HepG2 (cell line): Measurements from ENCODE around the gene VDAC2. TPM values are rescaled to one million over a fixed set of nuclear protein-coding genes. Genes with fewer than 3 reads are reported as not detected.

ENCODE experiments used
- ARNT ChIP-seq: fragments of 450-650 bp; IDR thresholded peaks from 2 replicates; pipeline ENCODE4 v1.6.1; 2017
- ATF3 ChIP-seq: sonication (generic); formaldehyde crosslinking; IDR thresholded peaks from 2 replicates; pipeline ENCODE4 v1.4.0; 2020; ENCODE audit warnings: missing genetic modification reagents
- CENPX ChIP-seq: sonication (generic); formaldehyde crosslinking; IDR thresholded peaks from 2 replicates; pipeline ENCODE4 v1.9.0; 2021; ENCODE audit warnings: mild to moderate bottlenecking, missing genetic modification reagents, moderate library complexity
- DBP ChIP-seq: sonication (generic); formaldehyde crosslinking; IDR thresholded peaks from 2 replicates; pipeline ENCODE4 v1.4.0; 2020; ENCODE audit warnings: missing genetic modification reagents; ENCODE audit errors: not compliant biosample characterization
- DPF2 ChIP-seq: sonication (generic); formaldehyde crosslinking; IDR thresholded peaks from 2 replicates; pipeline ENCODE4 v1.4.0; 2020; ENCODE audit warnings: mild to moderate bottlenecking, low read depth, missing genetic modification reagents, borderline replicate concordance
- ELF3 ChIP-seq: IDR thresholded peaks from 2 replicates; pipeline ENCODE4 v1.6.1; 2016; ENCODE audit warnings: missing genetic modification reagents, missing compliant biosample characterization
- EP300 ChIP-seq, 3 experiments: sonication (generic) in 1 of 3; formaldehyde crosslinking in 1 of 3; IDR thresholded peaks; 2 replicates each; pipeline versions ENCODE4 v1.5.1 to v1.6.1; 2011 to 2020; ENCODE audit warnings: low read depth in 2 of 3, low read length in 2 of 3, borderline replicate concordance in 1 of 3, improper control_type of control experiment in 1 of 3, mild to moderate bottlenecking in 1 of 3, missing genetic modification reagents in 1 of 3, moderate library complexity in 1 of 3
- ETV6 ChIP-seq: sonication (generic); formaldehyde crosslinking; conservative IDR thresholded peaks from 2 replicates; pipeline ENCODE4 v1.4.0; 2020; ENCODE audit warnings: missing genetic modification reagents
- HNF4G ChIP-seq, 2 experiments: sonication (generic) in 1 of 2; formaldehyde crosslinking in 1 of 2; IDR thresholded peaks; 2 replicates each; pipeline versions ENCODE4 v1.4.0 to v1.6.1; 2011 to 2020; ENCODE audit warnings: borderline replicate concordance in 2 of 2, low read depth in 2 of 2, mild to moderate bottlenecking in 2 of 2, low read length in 1 of 2, missing genetic modification reagents in 1 of 2, moderate library complexity in 1 of 2
- KLF12 ChIP-seq: sonication (generic); formaldehyde crosslinking; IDR thresholded peaks from 2 replicates; pipeline ENCODE4 v1.4.0; 2020; ENCODE audit warnings: missing genetic modification reagents, borderline replicate concordance
- NR2F2 ChIP-seq: IDR thresholded peaks from 2 replicates; pipeline ENCODE4 v1.6.1; 2012; ENCODE audit warnings: low read depth, inconsistent platforms, borderline replicate concordance
- PHF8 ChIP-seq: sonication (generic); formaldehyde crosslinking; IDR thresholded peaks from 2 replicates; pipeline ENCODE4 v1.5.0; 2020; ENCODE audit warnings: missing genetic modification reagents
- SALL1 ChIP-seq: sonication (generic); formaldehyde crosslinking; IDR thresholded peaks from 2 replicates; pipeline ENCODE4 v1.8.0; 2022; ENCODE audit warnings: mild to moderate bottlenecking, missing genetic modification reagents
- SMAD1 ChIP-seq: sonication (generic); formaldehyde crosslinking; IDR thresholded peaks from 2 replicates; pipeline ENCODE4 v1.4.0; 2020; ENCODE audit warnings: missing genetic modification reagents, low read depth, mild to moderate bottlenecking, borderline replicate concordance
- SRF ChIP-seq: IDR thresholded peaks from 2 replicates; pipeline ENCODE4 v1.6.1; 2011; ENCODE audit warnings: mild to moderate bottlenecking, low read depth, low read length, moderate library complexity
- UBTF ChIP-seq: sonication (generic); formaldehyde crosslinking; IDR thresholded peaks from 2 replicates; pipeline ENCODE4 v1.4.0; 2020; ENCODE audit warnings: mild to moderate bottlenecking, missing genetic modification reagents
- WIZ ChIP-seq: sonication (generic); formaldehyde crosslinking; IDR thresholded peaks from 2 replicates; pipeline ENCODE4 v1.5.1; 2020; ENCODE audit warnings: mild to moderate bottlenecking, missing genetic modification reagents
- YY1 ChIP-seq: IDR thresholded peaks from 2 replicates; pipeline ENCODE4 v1.6.1; 2011; ENCODE audit warnings: low read length, low read depth, moderate library complexity, mild to moderate bottlenecking; ENCODE audit not compliant: insufficient read depth, insufficient replicate concordance
- ZNF276 ChIP-seq: sonication (generic); formaldehyde crosslinking; IDR thresholded peaks from 2 replicates; pipeline ENCODE4 v1.4.0; 2020; ENCODE audit warnings: mild to moderate bottlenecking, low read depth, missing genetic modification reagents
- ZNF589 ChIP-seq: sonication (generic); formaldehyde crosslinking; conservative IDR thresholded peaks from 2 replicates; pipeline ENCODE4 v1.8.0; 2022; ENCODE audit warnings: mild to moderate bottlenecking, moderate library complexity, missing genetic modification reagents
- ZNF709 ChIP-seq: sonication (generic); formaldehyde crosslinking; IDR thresholded peaks from 2 replicates; pipeline ENCODE4 v1.5.0; 2020; ENCODE audit warnings: mild to moderate bottlenecking, missing genetic modification reagents
- ZZZ3 ChIP-seq: sonication (generic); formaldehyde crosslinking; IDR thresholded peaks from 2 replicates; pipeline ENCODE4 v1.4.0; 2020; ENCODE audit warnings: missing genetic modification reagents, mild to moderate bottlenecking, borderline replicate concordance
- polyA plus RNA-seq, 8 experiments: library from polyadenylated mRNA; depleted of rRNA in 3 of 8; stranded (reverse) in 7 of 8; unstranded in 1 of 8; fragments of >200 nt; fragmentation: Illumina TruSeq in 4 of 8; extraction: Trizol in 4 of 8; gene quantifications; 2 replicates each; pipeline versions ENCODE4 v1.2.1 to v1.2.3, GENCODE V29; 2011 to 2016; ENCODE audit warnings: low read depth in 4 of 8, missing spikeins in 1 of 8, mixed read lengths in 1 of 8; ENCODE audit not compliant: insufficient read depth in 1 of 8
- total RNA-seq, 5 experiments: library from RNA; depleted of rRNA; stranded (reverse); fragments of >200 nt; fragmentation: Illumina TruSeq; extraction: Trizol; gene quantifications; 2 replicates each; pipeline ENCODE4 v1.2.3, GENCODE V29; 2016; ENCODE audit warnings: low read depth in 1 of 5

Gene VDAC2
- total and polyA plus RNA-seq, 2 of the 13 experiments (the other 11 are each of a cell fraction or from before 2014, with no cell fraction given) = 67.9 to 222 TPM

- TF ChIP-seq ZNF276 (CRISPR knock-in tag) (no peak), ZZZ3 (CRISPR knock-in tag) (no peak), DBP (CRISPR knock-in tag) (no peak), UBTF (CRISPR knock-in tag) (no peak), SALL1 (CRISPR knock-in tag) (peak; percentile 35), HNF4G (IDR thresholded peaks at IDR 0.05; ENCODE audit: borderline replicate concordance, low read depth, low read length) (peak; percentile 34; the same call in 1 of the 2 replicates), HNF4G (CRISPR knock-in tag; IDR thresholded peaks at IDR 0.05; ENCODE audit: borderline replicate concordance, low read depth) (no peak), PHF8 (CRISPR knock-in tag) (no peak), EP300 (IDR thresholded peaks at IDR 0.05; ENCODE audit: low read depth in 2 of 2, low read length in 2 of 2) (no peak), EP300 (CRISPR knock-in tag; IDR thresholded peaks at IDR 0.05; ENCODE audit: borderline replicate concordance) (no peak), NR2F2 (no peak), ZNF709 (CRISPR knock-in tag) (no peak), WIZ (CRISPR knock-in tag) (no peak), ARNT (no peak), SMAD1 (no peak), KLF12 (CRISPR knock-in tag) (no peak), YY1 (no peak), SRF (no peak), ZNF589 (CRISPR knock-in tag) (no peak), ETV6 (CRISPR knock-in tag) (no peak), CENPX (CRISPR knock-in tag) (no peak), ELF3 (CRISPR knock-in tag) (no peak), ATF3 (CRISPR knock-in tag) (no peak), DPF2 (no peak)
These were observed 51.5 kb downstream of the VDAC2 start (continued) for GRCh38 chr10:75261813-75262705.
